H9 (cell line): ENCODE measurements around the gene ADAMTS16. TPM values are rescaled to one million over a fixed set of nuclear protein-coding genes. Genes with fewer than 3 reads are reported as not detected.

Experiments
- DNase-seq: peaks from one replicate; pipeline ENCODE4 v3.0.0-alpha.2; 2017
- H2AFZ ChIP-seq: one replicate; pipeline ENCODE4 v1.6.1; 2013; ENCODE audit warnings: mild to moderate bottlenecking, low read length, control low read depth, moderate library complexity
- H2AK5ac ChIP-seq: 2 replicates; pipeline ENCODE4 v1.6.1; 2013; ENCODE audit warnings: low read length, control low read depth, mixed read lengths; ENCODE audit not compliant: insufficient read length
- H2BK120ac ChIP-seq: one replicate; pipeline ENCODE4 v1.6.1; 2013; ENCODE audit warnings: low read depth, mild to moderate bottlenecking, low read length, control low read depth, inconsistent platforms; ENCODE audit not compliant: poor library complexity, severe bottlenecking
- H2BK12ac ChIP-seq: 2 replicates; pipeline ENCODE4 v1.6.1; 2013; ENCODE audit warnings: low read length, control low read depth, mixed read lengths, low read depth; ENCODE audit not compliant: insufficient read length
- H2BK15ac ChIP-seq: 2 replicates; pipeline ENCODE4 v1.6.1; 2013; ENCODE audit warnings: low read depth, low read length, control low read depth
- H2BK20ac ChIP-seq: one replicate; pipeline ENCODE4 v1.6.1; 2013; ENCODE audit warnings: low read depth, mild to moderate bottlenecking, low read length, control low read depth, inconsistent platforms; ENCODE audit not compliant: poor library complexity, severe bottlenecking
- H2BK5ac ChIP-seq: 2 replicates; pipeline ENCODE4 v1.6.1; 2013; ENCODE audit warnings: low read length, control low read depth, mixed read lengths; ENCODE audit not compliant: insufficient read length
- H3K14ac ChIP-seq: 2 replicates; pipeline ENCODE4 v1.6.1; 2013; ENCODE audit warnings: low read length, control low read depth; ENCODE audit not compliant: insufficient read depth
- H3K18ac ChIP-seq: 2 replicates; pipeline ENCODE4 v1.6.1; 2013; ENCODE audit warnings: low read depth, mild to moderate bottlenecking, mixed read lengths, low read length, control low read depth; ENCODE audit not compliant: insufficient read length
- H3K23ac ChIP-seq: 2 replicates; pipeline ENCODE4 v1.6.1; 2013; ENCODE audit warnings: low read length, control low read depth, mixed read lengths, low read depth; ENCODE audit not compliant: insufficient read length
- H3K23me2 ChIP-seq: 2 replicates; pipeline ENCODE4 v1.6.1; 2013; ENCODE audit warnings: low read depth, mild to moderate bottlenecking, mixed read lengths, low read length, control low read depth; ENCODE audit not compliant: insufficient read length, poor library complexity, severe bottlenecking
- H3K27ac ChIP-seq: 2 replicates; pipeline ENCODE4 v1.5.1; 2013; ENCODE audit warnings: low read length, control low read depth, mixed read lengths, low read depth; ENCODE audit not compliant: insufficient read length
- H3K27me3 ChIP-seq: 2 replicates; pipeline ENCODE4 v1.6.1; 2013; ENCODE audit warnings: low read length, control low read depth, inconsistent platforms; ENCODE audit not compliant: insufficient read depth
- H3K4ac ChIP-seq: 2 replicates; pipeline ENCODE4 v1.6.1; 2013; ENCODE audit warnings: low read depth, mild to moderate bottlenecking, control low read depth, inconsistent platforms, low read length, moderate library complexity
- H3K4me1 ChIP-seq: 2 replicates; pipeline ENCODE4 v1.6.1; 2013; ENCODE audit warnings: low read length, control low read depth, inconsistent platforms; ENCODE audit not compliant: insufficient read depth
- H3K4me2 ChIP-seq: 2 replicates; pipeline ENCODE4 v1.6.1; 2013; ENCODE audit warnings: low read length, control low read depth, mixed read lengths; ENCODE audit not compliant: insufficient read length, insufficient read depth
- H3K56ac ChIP-seq: 2 replicates; pipeline ENCODE4 v1.6.1; 2013; ENCODE audit warnings: low read depth, mild to moderate bottlenecking, mixed read lengths, low read length, control low read depth; ENCODE audit not compliant: insufficient read length
- H3K79me1 ChIP-seq: 2 replicates; pipeline ENCODE4 v1.6.1; 2013; ENCODE audit warnings: low read depth, mild to moderate bottlenecking, moderate library complexity, low read length, control low read depth, inconsistent platforms; ENCODE audit not compliant: insufficient read depth, poor library complexity, severe bottlenecking
- H3K79me2 ChIP-seq: 2 replicates; pipeline ENCODE4 v1.6.1; 2013; ENCODE audit warnings: low read length, control low read depth, inconsistent platforms; ENCODE audit not compliant: insufficient read depth
- H3K9ac ChIP-seq: 2 replicates; pipeline ENCODE4 v1.6.1; 2013; ENCODE audit warnings: low read length, control low read depth, mixed read lengths; ENCODE audit not compliant: insufficient read length; ENCODE audit errors: extremely low read depth
- H3K9me3 ChIP-seq: one replicate; pipeline ENCODE4 v1.6.1; 2013; ENCODE audit warnings: low read depth, low read length, inconsistent platforms; ENCODE audit not compliant: control insufficient read depth
- H3T11ph ChIP-seq: one replicate; pipeline ENCODE4 v1.6.1; 2013; ENCODE audit warnings: mild to moderate bottlenecking, low read length, control low read depth, inconsistent platforms
- H4K20me1 ChIP-seq: one replicate; pipeline ENCODE4 v1.6.1; 2013; ENCODE audit not compliant: control insufficient read depth, insufficient read length, insufficient read depth
- H4K5ac ChIP-seq: 2 replicates; pipeline ENCODE4 v1.6.1; 2013; ENCODE audit warnings: low read depth, mild to moderate bottlenecking, mixed read lengths, low read length, control low read depth; ENCODE audit not compliant: insufficient read length
- H4K8ac ChIP-seq: replicated peaks from 2 replicates; pipeline ENCODE4 v1.6.1; 2013; ENCODE audit warnings: low read length, control low read depth, mixed read lengths, low read depth; ENCODE audit not compliant: insufficient read length
- H4K91ac ChIP-seq: 2 replicates; pipeline ENCODE4 v1.6.1; 2013; ENCODE audit warnings: low read depth, mild to moderate bottlenecking, moderate library complexity, mixed read lengths, low read length, control low read depth; ENCODE audit not compliant: insufficient read length
- H3K27ac Mint-ChIP-seq, 3 experiments: 2 replicates in 2 of 3; 3 replicates in 1 of 3; pipeline ENCODE4 v1.8.0; 2020 to 2021; ENCODE audit warnings: mixed read lengths in 3 of 3, mild to moderate bottlenecking in 1 of 3, moderate library complexity in 1 of 3
- H3K27me3 Mint-ChIP-seq: 2 replicates; pipeline ENCODE4 v1.8.0; 2021; ENCODE audit warnings: low read depth, mild to moderate bottlenecking, moderate library complexity, mixed read lengths
- H3K36me3 Mint-ChIP-seq, 3 experiments: 2 replicates in 2 of 3; 3 replicates in 1 of 3; pipeline ENCODE4 v1.8.0; 2020 to 2021; ENCODE audit warnings: low read depth in 3 of 3, mixed read lengths in 3 of 3; ENCODE audit not compliant: insufficient read depth in 1 of 3
- H3K4me1 Mint-ChIP-seq, 2 experiments: 2 replicates each; pipeline ENCODE4 v1.8.0; 2020; ENCODE audit warnings: mixed read lengths in 2 of 2
- H3K4me3 Mint-ChIP-seq, 2 experiments: 2 replicates in 1 of 2; 3 replicates in 1 of 2; pipeline ENCODE4 v1.8.0; 2020 to 2021; ENCODE audit warnings: mild to moderate bottlenecking in 2 of 2, mixed read lengths in 2 of 2, moderate library complexity in 1 of 2
- H3K9me3 Mint-ChIP-seq, 2 experiments: 2 replicates in 1 of 2; 3 replicates in 1 of 2; pipeline ENCODE4 v1.8.0; 2020; ENCODE audit warnings: mild to moderate bottlenecking in 2 of 2, mixed read lengths in 2 of 2, moderate library complexity in 1 of 2
- CTCF ChIP-seq: fragments of 200-600 bp; sonication (generic); conservative IDR thresholded peaks from 3 replicates; pipeline ENCODE4 v1.8.0; 2021; ENCODE audit warnings: antibody characterized with exemption, mild to moderate bottlenecking
- WGBS: extraction: QIAGEN DNeasy Blood & Tissue Kit; methylation state at CpG from one replicate; pipeline ENCODE4 v1.1.7; 2013; ENCODE audit warnings: missing lambda C conversion rate, low lambda C conversion rate, mixed read lengths; ENCODE audit not compliant: insufficient read length; ENCODE audit errors: extremely low coverage; 5-methylcytosine and 5-hydroxymethylcytosine counted together
- total RNA-seq: library from RNA; stranded (reverse); gene quantifications from 2 replicates; pipeline ENCODE4 v1.2.1, GENCODE V29; 2021

The ADAMTS16 gene
- total RNA-seq, 1 experiment from 2014 or later = 4.5 TPM

GRCh38 chr5:5339257-5339656 is 199.1 kb downstream of the ADAMTS16 start:
- peaks cover 26 to 32% of the 10 kb centered on the region in 2 experiments for H3K4me1 Mint-ChIP-seq
- no CpG with 5 or more reads among the region's 4 CpGs for WGBS
- H2BK5ac ChIP-seq = no peak overlapping the region

More at GRCh38 chr5:5339257-5339656, 199.1 kb downstream of the ADAMTS16 start:
- H3K27me3 Mint-ChIP-seq = peaks cover 2% of the 10 kb centered on the region; the same call in 1 of the 2 replicates
- H3K23me2 ChIP-seq = no peaks in the 10 kb centered on the region
- no peak for DNase-seq
- no peaks in the 10 kb centered on the region for H3K9me3 Mint-ChIP-seq
- no peak overlapping the region for H2AFZ ChIP-seq
- H3K36me3 Mint-ChIP-seq = 0 out of 7 replicates have a peak, but pooled peaks cover 0 to 2% (median 0%) of the 10 kb centered on the region in 3 experiments
- no peak overlapping the region for H2BK120ac ChIP-seq
- H2AK5ac ChIP-seq = no peak overlapping the region
- no peaks in the 10 kb centered on the region for H3K9me3 ChIP-seq
- no peak overlapping the region for H4K8ac ChIP-seq
- no peak overlapping the region for H3K56ac ChIP-seq
- H2BK20ac ChIP-seq = no peak overlapping the region
- H3K18ac ChIP-seq = no peak overlapping the region
- no peak overlapping the region for H2BK15ac ChIP-seq
- no peaks in the 10 kb centered on the region for H3K79me2 ChIP-seq
- no peak overlapping the region for H4K5ac ChIP-seq
- no peak overlapping the region for H3T11ph ChIP-seq
- no peak overlapping the region for H4K91ac ChIP-seq
- no peak overlapping the region for H3K4me3 Mint-ChIP-seq
- H3K9ac ChIP-seq = no peak overlapping the region
- H3K4ac ChIP-seq = no peak overlapping the region
- no peaks in the 10 kb centered on the region for H3K27me3 ChIP-seq
- peaks cover 8% of the 10 kb centered on the region; the same call in 1 of the 2 replicates for H3K4me1 ChIP-seq
- no peak for TF ChIP-seq CTCF
- no peak overlapping the region for H3K14ac ChIP-seq
- H3K27ac Mint-ChIP-seq = no peak overlapping the region
- no peak overlapping the region for H3K27ac ChIP-seq
- no peaks in the 10 kb centered on the region for H3K79me1 ChIP-seq
- H4K20me1 ChIP-seq = no peaks in the 10 kb centered on the region
- no peak overlapping the region for H3K4me2 ChIP-seq
- no peak overlapping the region for H2BK12ac ChIP-seq
- H3K23ac ChIP-seq = no peak overlapping the region
